GM08714 (cell line): Measurements from ENCODE around the gene ZNF888.
"Not testable (repeated sequence)": the region's sequence is repeated elsewhere in the genome, so short reads cannot be mapped to it uniquely, and the experiment has no call there.

Source experiments
- H3K4me3 ChIP-seq: fragments of 200-500 bp; sonication (Bioruptor generic); 2 replicates; pipeline ENCODE4 v1.5.1; 2014; ENCODE audit warnings: mild to moderate bottlenecking, low read length, inconsistent platforms
- ZNF274 ChIP-seq: IDR thresholded peaks from 2 replicates; pipeline ENCODE4 v1.6.1; 2012; ENCODE audit warnings: mild to moderate bottlenecking, low read depth, low read length

ZNF888 gene

DNA sequence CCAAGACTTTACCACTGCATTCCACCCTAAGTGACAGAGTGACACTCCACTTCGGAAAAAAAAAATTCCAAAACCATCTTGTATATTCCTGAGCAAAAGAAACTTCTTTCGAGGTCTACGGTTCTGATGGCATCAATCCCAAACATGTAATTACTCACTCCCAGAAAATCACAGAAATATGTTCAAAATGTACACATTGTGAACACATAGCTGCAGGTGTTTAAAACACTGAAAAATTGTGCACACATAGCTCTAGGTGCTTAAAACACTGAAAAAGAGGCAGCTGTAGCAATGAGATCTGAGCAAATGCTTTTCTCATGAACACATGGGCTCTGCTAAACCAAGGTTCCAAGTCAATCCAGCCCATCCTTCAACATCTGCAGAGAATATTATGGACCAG, 51.8 kb downstream of the ZNF888 start:
- TF ChIP-seq ZNF274, result no peak
- no peak overlapping the region for H3K4me3 ChIP-seq

DNA sequence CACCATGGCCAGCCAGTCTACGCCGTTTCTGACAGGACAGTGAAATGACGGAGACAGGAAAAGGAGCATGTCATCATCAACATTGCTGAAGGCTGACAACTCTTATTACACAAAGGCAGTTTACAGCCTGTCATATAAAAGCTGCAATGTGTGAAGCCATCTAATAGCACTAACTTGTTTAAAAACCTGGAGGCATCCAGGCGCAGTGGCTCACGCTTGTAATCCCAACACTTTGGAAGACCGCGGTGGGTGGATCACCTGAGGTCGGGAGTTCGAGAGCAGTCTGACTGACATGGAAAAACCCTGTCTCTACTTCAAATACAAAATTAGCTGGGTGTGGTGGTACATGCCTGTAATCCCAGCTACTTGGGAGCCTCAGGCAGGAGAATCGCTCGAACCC, 55.2 kb downstream of the ZNF888 start:
- H3K4me3 ChIP-seq, result not testable (repeated sequence)

DNA sequence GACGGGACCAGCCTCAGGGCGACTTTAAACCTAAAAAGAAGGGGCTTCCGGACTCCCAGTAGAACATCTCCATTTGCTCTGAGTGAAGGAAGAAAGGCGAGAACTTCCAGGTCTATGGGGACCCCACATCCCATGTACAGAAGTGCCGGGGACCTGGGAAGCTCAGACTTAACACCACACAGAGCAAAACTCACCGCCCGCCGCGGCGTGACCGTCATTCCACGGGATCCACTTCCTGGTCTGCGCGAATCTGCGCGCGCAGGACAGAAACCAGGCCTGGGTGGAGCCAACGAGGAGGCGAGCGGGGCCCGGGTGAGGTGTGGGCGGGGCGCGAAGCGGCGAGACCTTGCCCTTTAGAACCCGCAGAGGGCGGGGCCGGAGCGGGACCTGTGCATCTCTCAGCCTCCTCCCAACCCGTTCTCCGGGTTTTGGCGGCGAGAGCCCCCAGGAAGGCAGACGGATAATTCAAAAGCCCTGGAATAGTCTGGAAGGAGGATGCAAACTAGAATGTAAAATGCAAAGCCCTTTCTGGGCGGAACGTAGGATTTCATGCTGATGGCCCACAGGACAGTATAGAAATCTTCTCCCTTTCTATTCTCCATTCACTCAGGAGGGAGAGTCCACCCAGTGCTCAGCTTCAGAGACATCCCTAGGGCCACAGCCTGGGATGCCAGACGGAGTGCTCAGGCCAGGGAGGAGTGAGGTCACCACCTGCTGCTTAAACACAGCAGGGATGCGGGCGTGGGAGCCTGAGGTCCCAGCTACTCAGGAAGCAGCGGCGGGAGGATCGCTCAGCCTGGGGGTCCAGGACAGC, 65.6 kb downstream of the ZNF888 start, which contains the start of gene ZNF468:
ZNF468 (minus strand) TSS at position 242 of the 814 bp plus-strand sequence. CDS start 3,347 bp downstream, outside the sequence.
- H3K4me3 ChIP-seq, result peak within 1 kb of the TSS; percentile 84

DNA sequence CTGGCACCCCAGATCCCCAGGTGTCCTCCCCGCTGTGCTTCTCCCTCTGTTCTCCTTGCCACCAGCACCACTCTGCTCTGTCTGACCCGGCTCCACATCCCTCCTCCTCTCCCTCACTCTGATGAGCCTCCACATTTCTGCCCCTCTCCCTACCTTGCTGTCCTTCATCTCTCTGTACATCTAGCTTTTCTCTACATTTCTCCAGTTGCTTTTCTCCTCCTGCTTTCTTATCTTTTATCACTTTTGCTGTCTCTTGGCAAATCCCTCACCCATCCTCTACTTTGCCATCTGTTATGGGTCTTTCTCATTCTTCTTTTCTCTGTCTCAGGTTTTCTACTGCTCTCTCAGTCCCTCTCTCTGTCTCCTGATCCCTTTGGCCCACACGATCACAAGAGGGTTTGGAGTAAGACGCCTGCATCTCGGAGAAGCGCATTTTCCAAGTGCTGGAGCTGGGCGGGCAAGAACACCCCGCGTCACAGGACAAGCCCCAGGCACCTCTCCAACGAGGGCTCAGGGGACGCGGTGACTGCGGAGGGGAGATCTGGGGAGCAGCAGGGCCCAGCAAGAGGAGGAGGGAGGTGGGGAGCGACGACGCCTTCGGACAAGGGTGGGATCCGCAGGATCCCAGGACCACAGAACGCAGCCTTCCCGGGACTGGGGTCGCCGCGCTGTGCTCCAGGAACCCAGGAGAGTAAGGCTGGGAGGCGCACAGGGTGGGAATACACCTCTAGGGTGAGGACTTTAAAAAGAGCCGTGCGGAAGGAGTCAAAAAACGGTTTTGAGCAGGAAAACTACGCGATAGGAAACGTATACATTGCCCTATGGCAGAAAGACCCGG, 66.5 kb downstream of the ZNF888 start:
- peak overlapping the region; percentile 84 for H3K4me3 ChIP-seq
